H1 (cell line): Measurements from ENCODE around the gene TNNC1. TPM values are rescaled to one million over a fixed set of nuclear protein-coding genes. Genes with fewer than 3 reads are reported as not detected.

Experiments used
- CTCF ChIA-PET: fragments of 300-600 bp; sonication (Branson Sonifier 250); formaldehyde crosslinking; loops from one replicate; lab custom pipeline; 2021; ENCODE audit not compliant: partially characterized antibody; lab: Charles Lee
- POLR2A ChIA-PET: fragments of 300-600 bp; sonication (Branson Sonifier 250); formaldehyde crosslinking; loops from one replicate; lab custom pipeline; 2021; ENCODE audit warnings: inconsistent platforms; ENCODE audit not compliant: partially characterized antibody; lab: Charles Lee
- DNase-seq, 2 experiments: peaks; one replicate each; pipeline versions ENCODE4 v3.0.0 to v3.0.0-alpha.2; 2010 to 2022; ENCODE audit warnings: low spot score in 2 of 2, low read depth in 1 of 2, mixed read lengths in 1 of 2
- FAIRE-seq: peaks from 2 replicates; lab custom pipeline; 2011; peaks lifted over from hg19 to GRCh38; lab: Jason Lieb, UNC
- H2AFZ ChIP-seq: 2 replicates; pipeline ENCODE4 v1.8.1; 2012; ENCODE audit warnings: low read length, inconsistent platforms
- H2AK5ac ChIP-seq: 2 replicates; pipeline ENCODE4 v1.6.1; 2013; ENCODE audit warnings: low read depth, low read length
- H2BK120ac ChIP-seq: replicated peaks from 2 replicates; pipeline ENCODE3; 2013; ENCODE audit warnings: low read depth, low read length, inconsistent platforms
- H2BK12ac ChIP-seq: 2 replicates; pipeline ENCODE4 v1.6.1; 2013; ENCODE audit warnings: low read depth, low read length
- H2BK15ac ChIP-seq: 2 replicates; pipeline ENCODE4 v1.6.1; 2013; ENCODE audit warnings: low read length
- H2BK20ac ChIP-seq: 2 replicates; pipeline ENCODE4 v1.6.1; 2013; ENCODE audit warnings: low read length
- H2BK5ac ChIP-seq: 2 replicates; pipeline ENCODE4 v1.6.1; 2013; ENCODE audit warnings: low read depth, low read length
- H3K14ac ChIP-seq: 2 replicates; pipeline ENCODE4 v1.6.1; 2013; ENCODE audit warnings: inconsistent platforms; ENCODE audit not compliant: insufficient read length
- H3K18ac ChIP-seq: 2 replicates; pipeline ENCODE4 v1.6.1; 2013; ENCODE audit warnings: low read length; ENCODE audit errors: extremely low read depth
- H3K23ac ChIP-seq: 2 replicates; pipeline ENCODE4 v1.6.1; 2013; ENCODE audit warnings: inconsistent platforms; ENCODE audit not compliant: insufficient read length
- H3K23me2 ChIP-seq: 2 replicates; pipeline ENCODE4 v1.6.1; 2013; ENCODE audit warnings: low read depth, low read length
- H3K27ac ChIP-seq: 2 replicates; pipeline ENCODE4 v1.6.1; 2011; ENCODE audit warnings: low read depth, low read length, inconsistent platforms
- H3K27me3 ChIP-seq, 4 experiments: replicated peaks in 1 of 4; 1 replicate in 1 of 4; 2 replicates in 3 of 4; pipeline versions ENCODE4 v1.6.1 to v1.8.1; 2011 to 2013; ENCODE audit warnings: low read length in 3 of 4, mild to moderate bottlenecking in 3 of 4, inconsistent platforms in 2 of 4, mixed read lengths in 2 of 4, moderate library complexity in 1 of 4; ENCODE audit not compliant: control insufficient read depth in 3 of 4, insufficient read depth in 3 of 4; ENCODE audit errors: extremely low read depth in 1 of 4
- H3K36me3 ChIP-seq, 4 experiments: 2 replicates each; pipeline versions ENCODE4 v1.6.1 to v1.8.1; 2011 to 2013; ENCODE audit warnings: mild to moderate bottlenecking in 4 of 4, low read length in 3 of 4, moderate library complexity in 2 of 4, control low read depth in 1 of 4, inconsistent platforms in 1 of 4; ENCODE audit not compliant: insufficient read depth in 4 of 4, control insufficient read depth in 2 of 4
- H3K4ac ChIP-seq: replicated peaks from 2 replicates; pipeline ENCODE3; 2013; ENCODE audit warnings: low read length, low read depth, mixed read lengths, inconsistent platforms; ENCODE audit not compliant: insufficient read length
- H3K4me1 ChIP-seq, 4 experiments: replicated peaks in 1 of 4; 1 replicate in 1 of 4; 2 replicates in 3 of 4; pipeline versions ENCODE4 v1.6.1 to v1.8.1; 2011 to 2013; ENCODE audit warnings: low read length in 3 of 4, inconsistent platforms in 2 of 4, mixed read lengths in 1 of 4; ENCODE audit not compliant: insufficient read depth in 4 of 4, control insufficient read depth in 3 of 4
- H3K4me2 ChIP-seq, 2 experiments: 2 replicates each; pipeline versions ENCODE4 v1.6.1 to v1.8.1; 2011 to 2013; ENCODE audit warnings: low read depth in 2 of 2, low read length in 2 of 2, control low read depth in 1 of 2, inconsistent platforms in 1 of 2, mild to moderate bottlenecking in 1 of 2; ENCODE audit not compliant: insufficient read depth in 1 of 2
- H3K4me3 ChIP-seq, 4 experiments: fragments of 200-600, 300-600 bp in 1 of 4; sonication (generic), shearing (Covaris generic), sonication (Bioruptor Twin) in 1 of 4; 2 replicates each; pipeline versions ENCODE4 v1.5.1 to v1.8.1; 2011 to 2016; ENCODE audit warnings: low read length in 4 of 4, low read depth in 3 of 4, control low read depth in 2 of 4, inconsistent platforms in 2 of 4, mild to moderate bottlenecking in 2 of 4, mixed read lengths in 1 of 4, moderate library complexity in 1 of 4; ENCODE audit not compliant: insufficient read depth in 2 of 4; ENCODE audit errors: extremely low read depth in 1 of 4
- H3K56ac ChIP-seq: replicated peaks from 2 replicates; pipeline ENCODE3; 2013; ENCODE audit warnings: low read depth, mild to moderate bottlenecking, mixed read lengths, low read length, inconsistent platforms; ENCODE audit not compliant: insufficient read length
- H3K79me1 ChIP-seq: 2 replicates; pipeline ENCODE4 v1.6.1; 2013; ENCODE audit warnings: low read depth, low read length, control low read depth
- H3K79me2 ChIP-seq, 2 experiments: 2 replicates each; pipeline versions ENCODE4 v1.6.1 to v1.8.1; 2012 to 2013; ENCODE audit warnings: low read length in 2 of 2, mild to moderate bottlenecking in 2 of 2, inconsistent platforms in 1 of 2; ENCODE audit not compliant: insufficient read depth in 2 of 2, control insufficient read depth in 1 of 2
- H3K9ac ChIP-seq, 4 experiments: replicated peaks in 1 of 4; 1 replicate in 1 of 4; 2 replicates in 3 of 4; pipeline versions ENCODE4 v1.6.1 to v1.8.1; 2011 to 2013; ENCODE audit warnings: low read depth in 3 of 4, low read length in 3 of 4, control low read depth in 2 of 4, mild to moderate bottlenecking in 2 of 4, moderate library complexity in 2 of 4, inconsistent platforms in 1 of 4; ENCODE audit errors: extremely low read depth in 1 of 4
- H3K9me3 ChIP-seq, 2 experiments: 2 replicates each; pipeline versions ENCODE4 v1.6.1 to v1.8.1; 2012 to 2013; ENCODE audit warnings: mild to moderate bottlenecking in 2 of 2, moderate library complexity in 2 of 2, control low read depth in 1 of 2, inconsistent platforms in 1 of 2, low read depth in 1 of 2, low read length in 1 of 2, mixed read lengths in 1 of 2; ENCODE audit not compliant: insufficient read depth in 2 of 2
- H4K20me1 ChIP-seq, 2 experiments: replicated peaks in 1 of 2; 2 replicates each; pipeline versions ENCODE3 to v1.8.1; 2011 to 2013; ENCODE audit warnings: inconsistent platforms in 2 of 2, low read length in 2 of 2, mild to moderate bottlenecking in 1 of 2; ENCODE audit not compliant: insufficient read depth in 2 of 2, control insufficient read depth in 1 of 2
- H4K5ac ChIP-seq: 2 replicates; pipeline ENCODE4 v1.6.1; 2013; ENCODE audit warnings: low read length, low read depth, mixed read lengths, inconsistent platforms; ENCODE audit not compliant: insufficient read length
- H4K8ac ChIP-seq: 2 replicates; pipeline ENCODE4 v1.8.0; 2013; ENCODE audit warnings: mild to moderate bottlenecking, moderate library complexity, low read length, inconsistent platforms; ENCODE audit not compliant: insufficient read depth; ENCODE audit errors: extremely low read depth
- H4K91ac ChIP-seq: replicated peaks from 2 replicates; pipeline ENCODE3; 2013; ENCODE audit warnings: low read length, mixed read lengths, inconsistent platforms; ENCODE audit not compliant: insufficient read length
- CTBP2 ChIP-seq: IDR thresholded peaks from 2 replicates; pipeline ENCODE4 v1.7.0; 2011; ENCODE audit warnings: borderline replicate concordance, mild to moderate bottlenecking, moderate library complexity, mixed read lengths, low read length; ENCODE audit not compliant: insufficient read depth, insufficient read length
- EP300 ChIP-seq, 2 experiments: IDR thresholded peaks; 1 replicate in 1 of 2; 2 replicates in 1 of 2; pipeline ENCODE4 v1.6.1; 2011 to 2012; ENCODE audit warnings: low read depth in 2 of 2, low read length in 2 of 2, mild to moderate bottlenecking in 2 of 2, borderline replicate concordance in 1 of 2, inconsistent platforms in 1 of 2, moderate library complexity in 1 of 2
- GTF2F1 ChIP-seq: IDR thresholded peaks from 2 replicates; pipeline ENCODE4 v1.6.1; 2012; ENCODE audit warnings: low read depth, low read length, improper control_type of control experiment, borderline replicate concordance
- JUN ChIP-seq: IDR thresholded peaks from 2 replicates; pipeline ENCODE4 v1.6.1; 2011; ENCODE audit warnings: low read depth, mild to moderate bottlenecking, improper control_type of control experiment, low read length
- MAFK ChIP-seq: IDR thresholded peaks from 2 replicates; pipeline ENCODE4 v1.6.1; 2012; ENCODE audit warnings: low read depth, mild to moderate bottlenecking, improper control_type of control experiment, low read length
- RNF2 ChIP-seq: fragments of 200-900, 300-1000 bp; sonication (generic); IDR thresholded peaks from 2 replicates; pipeline ENCODE4 v1.7.1; 2016; ENCODE audit warnings: borderline replicate concordance, low read depth, mild to moderate bottlenecking, antibody characterized with exemption, low read length; ENCODE audit not compliant: poor library complexity, severe bottlenecking; ENCODE audit errors: missing control alignments
- SIX5 ChIP-seq: IDR thresholded peaks from 2 replicates; pipeline ENCODE4 v1.6.1; 2011; ENCODE audit warnings: mild to moderate bottlenecking, low read depth, low read length
- TEAD4 ChIP-seq: IDR thresholded peaks from 2 replicates; pipeline ENCODE4 v1.6.1; 2012; ENCODE audit warnings: low read depth, low read length, inconsistent platforms, mixed read lengths
- WGBS, 2 experiments: shearing (Covaris generic) in 1 of 2; methylation state at CpG; one replicate each; pipeline versions ENCODE4 v1.1.6 to v1.1.7; 2013 to 2015; ENCODE audit warnings: low lambda C conversion rate in 2 of 2, mixed read lengths in 2 of 2, inconsistent platforms in 1 of 2, low coverage in 1 of 2, missing lambda C conversion rate in 1 of 2; ENCODE audit not compliant: insufficient replicate concordance in 2 of 2, insufficient coverage in 1 of 2, insufficient read length in 1 of 2; ENCODE audit errors: extremely low coverage in 1 of 2, missing lambda C conversion rate in 1 of 2; 5-methylcytosine and 5-hydroxymethylcytosine counted together
- polyA plus RNA-seq, 7 experiments: library from polyadenylated mRNA; depleted of rRNA in 3 of 7; stranded (reverse) in 5 of 7; unstranded in 2 of 7; fragments of >200 nt in 5 of 7; fragments of 200-250 nt in 2 of 7; gene quantifications; 1 replicate in 5 of 7; 2 replicates in 1 of 7; 4 replicates in 1 of 7; pipeline versions ENCODE4 v1.2.1 to v1.2.3, GENCODE V29; 2011 to 2013; ENCODE audit warnings: missing spikeins in 2 of 7, mixed read lengths in 2 of 7
- total RNA-seq: library from RNA; stranded (reverse); fragmentation: NEBNext Ultra II Directional; extraction: Animal tissue kit (Norgen Biotek cat#: 25700); gene quantifications from 2 replicates; pipeline ENCODE4 v1.2.1, GENCODE V29; 2021
- TF ChIP-seq, protein P1 (sequence below): IDR thresholded peaks from 2 replicates; pipeline ENCODE4 v1.6.1; 2011; ENCODE audit warnings: low read length, improper control_type of control experiment

The TNNC1 gene
- total and polyA plus RNA-seq, 2 of the 8 experiments (the other 6 are each of a cell fraction or from before 2014, with no cell fraction given), result 5.8 to 16.4 TPM

DNA sequence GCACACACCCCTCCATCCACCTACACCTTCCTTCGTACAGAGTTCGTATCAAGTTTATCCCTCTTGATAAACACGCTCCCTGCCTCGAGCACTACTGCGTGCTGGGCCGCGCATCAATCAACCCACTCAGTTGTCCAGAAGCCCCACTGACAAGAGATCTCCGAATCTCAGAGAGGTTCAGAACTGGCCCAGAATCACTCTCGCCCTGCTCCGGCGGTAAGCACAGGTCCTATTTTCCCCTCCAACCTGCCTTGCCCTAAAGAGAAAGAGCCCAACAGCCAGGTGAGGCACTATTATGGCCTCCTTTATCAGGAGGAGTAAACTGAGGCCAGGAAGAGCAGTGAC is 1.1 kb upstream of the TNNC1 start:
- WGBS, 2 experiments, result 89% methylated on average over 11 of the region's 11 CpGs; no CpG with 5 or more reads in 1 of the 2 experiments
- H3K56ac ChIP-seq, result no peak overlapping the region
- ChIA-PET POLR2A (no interaction called here), CTCF (interaction anchor here (1.3 to 12.8 kb wide), 3 partner anchors 42 to 235 kb away, joined by 3 to 109 read pairs (median 5); no protein-coding TSS in a partner anchor)
- peak overlapping the region; percentile 67; the same call in 1 of the 2 replicates for H2BK5ac ChIP-seq
- H2BK20ac ChIP-seq, result 0 out of 2 replicates have a peak overlapping the region, but pooled peaks have one; percentile 80
- H3K9me3 ChIP-seq, result no peaks in the 10 kb centered on the region
- peaks cover 0 to 30% (median 13%) of the 10 kb centered on the region in 4 experiments; a peak in 6 of 7 replicates for H3K4me1 ChIP-seq
- peak overlapping the region in 3 of 4 experiments; percentile 3 to 98 (median 34); a peak in 7 of 8 replicates for H3K4me3 ChIP-seq
- no peaks in the 10 kb centered on the region for H3K27me3 ChIP-seq
- no peak for DNase-seq
- peak overlapping the region; percentile 11; the same call in 1 of the 2 replicates for H2AK5ac ChIP-seq
- peak overlapping the region; percentile 40 for H2BK12ac ChIP-seq
- peak overlapping the region; percentile 1; the same call in 1 of the 2 replicates for H3K27ac ChIP-seq
- H3K79me2 ChIP-seq, result peaks cover 0 to 22% of the 10 kb centered on the region in 2 experiments; a peak in 2 of 4 replicates
- H3K79me1 ChIP-seq, result no peaks in the 10 kb centered on the region; the same call in 1 of the 2 replicates
- no peak overlapping the region for H2BK15ac ChIP-seq
- no peak overlapping the region for H3K14ac ChIP-seq
- H4K8ac ChIP-seq, result no peak overlapping the region
- no peak overlapping the region; a peak in 1 of 7 replicates for H3K9ac ChIP-seq
- H3K18ac ChIP-seq, result peak overlapping the region; percentile 42
- FAIRE-seq, result no peak
- peak overlapping the region; percentile 19 for H2AFZ ChIP-seq
- no peak for TF ChIP-seq CTBP2
- TF ChIP-seq TEAD4, result no peak
- TF ChIP-seq, protein P1, sequence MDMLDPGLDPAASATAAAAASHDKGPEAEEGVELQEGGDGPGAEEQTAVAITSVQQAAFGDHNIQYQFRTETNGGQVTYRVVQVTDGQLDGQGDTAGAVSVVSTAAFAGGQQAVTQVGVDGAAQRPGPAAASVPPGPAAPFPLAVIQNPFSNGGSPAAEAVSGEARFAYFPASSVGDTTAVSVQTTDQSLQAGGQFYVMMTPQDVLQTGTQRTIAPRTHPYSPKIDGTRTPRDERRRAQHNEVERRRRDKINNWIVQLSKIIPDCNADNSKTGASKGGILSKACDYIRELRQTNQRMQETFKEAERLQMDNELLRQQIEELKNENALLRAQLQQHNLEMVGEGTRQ, result no peak
- TF ChIP-seq JUN, result no peak
- no peak for TF ChIP-seq MAFK
- no peak for TF ChIP-seq SIX5
- no peak for TF ChIP-seq GTF2F1
- no peak for TF ChIP-seq EP300 (IDR thresholded peaks at IDR 0.05; ENCODE audit: borderline replicate concordance in 1 of 2, low read depth in 2 of 2, low read length in 2 of 2)
- no peak for TF ChIP-seq RNF2
- H3K36me3 ChIP-seq, result peaks cover 12 to 19% (median 13%) of the 10 kb centered on the region in 4 experiments
- peak overlapping the region; percentile 38 for H2BK120ac ChIP-seq
- H3K23me2 ChIP-seq, result peaks cover 8% of the 10 kb centered on the region
- H4K5ac ChIP-seq, result peak overlapping the region; percentile 5
- peak overlapping the region; percentile 75 for H4K91ac ChIP-seq
- H3K4ac ChIP-seq, result peak overlapping the region; percentile 96
- H3K4me2 ChIP-seq, result peak overlapping the region; percentile 66 to 95
- no peaks in the 10 kb centered on the region for H4K20me1 ChIP-seq
- H3K23ac ChIP-seq, result no peak overlapping the region
